Tibial nerve (tissue), 3 donors: ENCODE measurements around the gene TNFRSF18.

ENCODE experiments used
- CTCF ChIP-seq, 5 experiments: fragments of 200-600 bp in 3 of 5; fragments of 450-650 bp in 2 of 5; sonication (generic) in 3 of 5; IDR thresholded peaks; one replicate each; pipeline ENCODE4 v1.5.1; 2016 to 2019; ENCODE audit warnings: antibody characterized with exemption in 5 of 5, mild to moderate bottlenecking in 3 of 5, moderate library complexity in 2 of 5
- POLR2A ChIP-seq, 2 donors: fragments of 450-650 bp; IDR thresholded peaks; one replicate each; pipeline ENCODE4 v1.6.1; 2017; ENCODE audit warnings: antibody characterized with exemption in 2 of 2, mild to moderate bottlenecking in 2 of 2, moderate library complexity in 2 of 2

DNA sequence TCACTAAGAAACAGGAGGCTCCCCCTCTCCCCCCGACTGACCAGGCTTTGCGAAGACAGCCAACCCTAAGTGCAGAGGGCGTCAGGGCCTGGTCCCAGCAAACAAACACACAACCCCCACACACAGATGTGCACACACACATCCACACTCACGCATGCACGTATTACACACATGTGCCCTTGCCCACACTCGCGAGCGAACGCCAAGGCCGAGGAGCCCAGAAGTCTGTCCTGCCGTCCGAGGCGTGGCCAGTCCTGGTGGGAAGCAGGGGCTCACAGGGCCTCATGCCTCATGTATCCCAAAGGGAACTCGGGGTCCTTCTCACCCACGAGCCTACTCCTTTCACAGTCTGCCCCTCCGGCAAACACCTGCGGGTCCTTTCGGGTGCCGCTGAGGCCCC lies 23.4 kb upstream of the TNFRSF18 start:
- no peak for TF ChIP-seq POLR2A (IDR thresholded peaks at IDR 0.05)
- no peak for TF ChIP-seq CTCF (IDR thresholded peaks at IDR 0.05)
